Stimulated activated CD8-positive, alpha-beta memory T cell treated with anti-CD3 and anti-CD28 coated beads, Interleukin-2, amount 100 ng/mL, for 48 hours (primary cell): ENCODE data around the gene CCDC7.
"Not testable (repeated sequence)": the region's sequence is repeated elsewhere in the genome, so short reads cannot be mapped to it uniquely, and the experiment has no call there.

Experiments
- DNase-seq, 2 donors: peaks; one replicate each; pipeline ENCODE4 v3.0.0-alpha.2; 2020; ENCODE audit warnings: low read depth in 2 of 2

The CCDC7 gene

GRCh38 chr10:32562695-32563094 lies 116.8 kb downstream of the CCDC7 start:
- not testable (repeated sequence) for DNase-seq

GRCh38 chr10:32577448-32577847 lies 131.5 kb downstream of the CCDC7 start:
- DNase-seq: no peak

- no peak for DNase-seq
These were observed 137.0 kb downstream of the CCDC7 start for GRCh38 chr10:32582946-32583345.

GRCh38 chr10:32598022-32598421 lies 152.1 kb downstream of the CCDC7 start:
- not testable (repeated sequence) for DNase-seq

- no peak for DNase-seq
These were observed 154.4 kb downstream of the CCDC7 start for GRCh38 chr10:32600317-32600716.

- DNase-seq: not testable (repeated sequence)
These were observed 155.6 kb downstream of the CCDC7 start for GRCh38 chr10:32601562-32601961.

- no peak for DNase-seq
These were observed 159.8 kb downstream of the CCDC7 start for GRCh38 chr10:32605787-32606186.

GRCh38 chr10:32610543-32610942 lies 164.6 kb downstream of the CCDC7 start:
- not testable (repeated sequence) for DNase-seq

- no peak for DNase-seq
These were observed 170.5 kb downstream of the CCDC7 start for GRCh38 chr10:32616438-32616837.

GRCh38 chr10:32618482-32618881 lies 172.5 kb downstream of the CCDC7 start:
- no peak for DNase-seq

GRCh38 chr10:32621969-32622368 lies 176.0 kb downstream of the CCDC7 start:
- DNase-seq: no peak

GRCh38 chr10:32622409-32622808 lies 176.5 kb downstream of the CCDC7 start:
- DNase-seq: no peak

GRCh38 chr10:32627183-32627582 lies 181.2 kb downstream of the CCDC7 start:
- no peak for DNase-seq

- DNase-seq: no peak
These were observed 184.0 kb downstream of the CCDC7 start for GRCh38 chr10:32629910-32630309.

- no peak for DNase-seq
These were observed 200.6 kb downstream of the CCDC7 start for GRCh38 chr10:32646535-32646934.

GRCh38 chr10:32650246-32650655 lies 204.3 kb downstream of the CCDC7 start:
- DNase-seq: no peak

- not testable (repeated sequence) for DNase-seq
These were observed 211.5 kb downstream of the CCDC7 start for GRCh38 chr10:32657430-32657829.

- no peak for DNase-seq
These were observed 215.4 kb downstream of the CCDC7 start for GRCh38 chr10:32661346-32661745.

- no peak for DNase-seq
These were observed 235.0 kb downstream of the CCDC7 start for GRCh38 chr10:32680803-32681557.

- DNase-seq: no peak
These were observed 238.4 kb downstream of the CCDC7 start for GRCh38 chr10:32684291-32684690.

GRCh38 chr10:32687116-32687515 lies 241.2 kb downstream of the CCDC7 start:
- no peak for DNase-seq

GRCh38 chr10:32687546-32687945 lies 241.6 kb downstream of the CCDC7 start:
- no peak for DNase-seq

GRCh38 chr10:32692174-32692573 lies 246.2 kb downstream of the CCDC7 start:
- no peak for DNase-seq

- no peak for DNase-seq
These were observed 247.6 kb downstream of the CCDC7 start for GRCh38 chr10:32693441-32693979.
